Measurements from ENCODE around the gene GDF7. TPM values are rescaled to one million over a fixed set of nuclear protein-coding genes. Genes with fewer than 3 reads are reported as not detected.

The GDF7 gene
- total and polyA plus RNA-seq, 4 donors: 4.1 to 16.4 (median 15.7) TPM

- no peaks in the 10 kb centered on the region for H3K36me3 ChIP-seq (ENCODE audit: control insufficient read depth in 1 of 2, insufficient read depth in 2 of 2, low read length in 1 of 2)
- ATAC-seq (ENCODE audit: low FRiP score): no peak
- WGBS, 2 donors: 67 to 71% methylated on average over 15 of the region's 15 CpGs
- no peaks in the 10 kb centered on the region for H3K27me3 ChIP-seq (ENCODE audit: control insufficient read depth in 1 of 2, insufficient read depth in 2 of 2, low read length in 1 of 2)
- no peak overlapping the region for H3K4me3 ChIP-seq (ENCODE audit: low read length in 2 of 2)
- peak overlapping the region in 1 of 2 donors; percentile 23 for H3K27ac ChIP-seq (ENCODE audit: low read depth in 1 of 2, low read length in 2 of 2)
- intact Hi-C loops (cut with DNase I): loop anchor here in 1 of 2 donors (5.0 kb wide), 2 partner anchors 145 to 295 kb away; partner anchors contain the start of gene LDAH
- H3K4me1 ChIP-seq (ENCODE audit: control insufficient read depth in 1 of 2, insufficient read depth in 2 of 2, low read length in 2 of 2): no peaks in the 10 kb centered on the region
- H3K9me3 ChIP-seq (ENCODE audit: control insufficient read depth, low read length): no peaks in the 10 kb centered on the region
- DNase-seq: no peak
These were observed 10.5 kb downstream of the GDF7 start for GRCh38 chr2:20677301-20678085.

GRCh38 chr2:20678086-20678395 is 11.1 kb downstream of the GDF7 start:
- Histone ChIP-seq H3K27ac (ENCODE audit: low read depth in 1 of 2, low read length in 2 of 2) (no peak overlapping the region), H3K9me3 (ENCODE audit: control insufficient read depth, low read length) (no peaks in the 10 kb centered on the region), H3K27me3 (ENCODE audit: control insufficient read depth in 1 of 2, insufficient read depth in 2 of 2, low read length in 1 of 2) (no peaks in the 10 kb centered on the region), H3K36me3 (ENCODE audit: control insufficient read depth in 1 of 2, insufficient read depth in 2 of 2, low read length in 1 of 2) (no peaks in the 10 kb centered on the region), H3K4me1 (ENCODE audit: control insufficient read depth in 1 of 2, insufficient read depth in 2 of 2, low read length in 2 of 2) (no peaks in the 10 kb centered on the region), H3K4me3 (ENCODE audit: low read length in 2 of 2) (no peak overlapping the region)
- ATAC-seq (ENCODE audit: low FRiP score): no peak
- DNase-seq: no peak
- 42 to 47% methylated on average over 1 of the region's 1 CpG for WGBS, 2 donors
- intact Hi-C loops (cut with DNase I): loop anchor here in 1 of 2 donors (5.0 kb wide), 2 partner anchors 144 to 294 kb away; partner anchors contain the start of gene LDAH

GRCh38 chr2:20678780-20679179 is 11.8 kb downstream of the GDF7 start:
- 5 to 8% methylated on average over 2 of the region's 2 CpGs for WGBS, 2 donors
- ATAC-seq (ENCODE audit: low FRiP score) (no peak), DNase-seq (no peak)
- Histone ChIP-seq H3K4me3 (ENCODE audit: low read length in 2 of 2) (no peak overlapping the region), H3K36me3 (ENCODE audit: control insufficient read depth in 1 of 2, insufficient read depth in 2 of 2, low read length in 1 of 2) (no peaks in the 10 kb centered on the region), H3K4me1 (ENCODE audit: control insufficient read depth in 1 of 2, insufficient read depth in 2 of 2, low read length in 2 of 2) (no peaks in the 10 kb centered on the region), H3K27me3 (ENCODE audit: control insufficient read depth in 1 of 2, insufficient read depth in 2 of 2, low read length in 1 of 2) (no peaks in the 10 kb centered on the region), H3K9me3 (ENCODE audit: control insufficient read depth, low read length) (no peaks in the 10 kb centered on the region), H3K27ac (ENCODE audit: low read depth in 1 of 2, low read length in 2 of 2) (no peak overlapping the region)
- intact Hi-C loops (cut with DNase I): loop anchor here in 1 of 2 donors (5.0 kb wide), 2 partner anchors 144 to 294 kb away; partner anchors contain the start of gene LDAH

DNA sequence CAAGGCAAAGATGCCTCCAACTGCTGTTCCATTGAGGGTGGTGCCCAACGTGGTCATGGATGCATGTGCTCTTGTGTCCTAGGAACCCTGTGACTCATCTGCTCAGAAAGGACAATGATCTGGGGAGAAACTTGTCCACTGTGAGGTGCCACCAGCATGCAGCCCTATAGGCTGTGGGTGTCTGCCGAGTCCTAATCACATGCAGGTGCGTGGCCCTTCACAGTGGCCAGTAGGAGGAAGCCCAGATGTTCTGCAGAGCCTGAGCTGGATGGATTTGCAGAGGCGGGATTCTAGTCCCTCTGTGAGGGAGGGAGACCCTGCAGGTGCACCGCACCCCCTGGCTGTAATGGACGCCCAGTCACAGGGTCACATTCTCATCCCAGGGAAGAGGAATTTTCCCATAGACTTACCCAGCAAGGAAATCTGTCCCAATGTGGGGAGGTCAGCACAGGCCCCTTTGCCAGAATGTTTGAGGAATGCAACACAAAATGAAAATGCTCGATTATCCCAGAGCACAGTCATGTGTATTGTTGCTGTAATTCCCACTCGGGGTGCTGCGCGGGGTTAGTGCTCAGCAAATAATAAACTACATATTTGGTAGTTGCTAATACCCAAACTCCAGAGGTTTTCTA is 13.9 kb downstream of the GDF7 start:
- WGBS, 2 donors: 84 to 86% methylated on average over 10 of the region's 10 CpGs
- H3K9me3 ChIP-seq (ENCODE audit: control insufficient read depth, low read length): no peaks in the 10 kb centered on the region
- DNase-seq: no peak
- H3K4me3 ChIP-seq (ENCODE audit: low read length in 2 of 2): no peak overlapping the region
- H3K27ac ChIP-seq (ENCODE audit: low read depth in 1 of 2, low read length in 2 of 2): no peak overlapping the region
- H3K36me3 ChIP-seq (ENCODE audit: control insufficient read depth in 1 of 2, insufficient read depth in 2 of 2, low read length in 1 of 2): no peaks in the 10 kb centered on the region
- no peaks in the 10 kb centered on the region for H3K4me1 ChIP-seq (ENCODE audit: control insufficient read depth in 1 of 2, insufficient read depth in 2 of 2, low read length in 2 of 2)
- ATAC-seq (ENCODE audit: low FRiP score): no peak
- H3K27me3 ChIP-seq (ENCODE audit: control insufficient read depth in 1 of 2, insufficient read depth in 2 of 2, low read length in 1 of 2): no peaks in the 10 kb centered on the region
- intact Hi-C loops (cut with DNase I): loop anchor here (5.0 kb wide), 2 partner anchors 76 to 281 kb away; no protein-coding TSS in a partner anchor

DNA sequence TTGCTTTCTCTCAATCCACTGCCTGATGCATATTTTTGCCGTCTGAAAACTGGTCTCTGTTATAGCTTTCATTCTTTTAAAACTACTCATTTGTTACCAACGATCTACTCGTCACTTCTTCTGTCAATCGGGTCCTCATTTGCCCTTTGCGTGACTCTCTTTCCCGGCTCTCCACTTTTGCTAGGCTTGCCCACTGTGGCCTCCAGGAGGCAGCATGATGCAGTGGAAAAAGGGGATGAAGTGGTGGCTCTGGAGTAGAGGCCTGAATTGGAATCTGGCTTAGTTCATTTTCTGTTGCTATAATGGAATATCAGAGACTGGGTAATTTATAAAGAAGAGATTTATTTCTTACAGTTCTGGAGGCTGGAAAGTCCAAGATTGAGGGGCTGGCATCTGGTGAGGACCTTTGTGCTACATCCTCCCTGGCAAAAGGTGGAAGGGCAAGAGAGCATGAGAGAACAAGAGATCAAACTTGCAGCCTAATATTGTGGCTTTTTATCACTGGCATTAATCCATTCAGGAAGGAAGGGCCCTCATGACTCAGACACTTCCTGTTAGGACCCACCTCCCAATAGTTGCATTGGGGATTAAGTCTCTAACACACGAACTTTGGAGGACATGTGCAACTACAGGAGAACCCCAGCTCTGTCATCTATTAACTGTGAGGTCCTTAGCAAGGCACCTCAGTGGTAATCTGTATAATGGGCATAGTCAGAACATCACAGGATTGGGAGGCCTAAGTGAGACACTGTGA is 15.4 kb downstream of the GDF7 start:
- Histone ChIP-seq H3K36me3 (ENCODE audit: control insufficient read depth in 1 of 2, insufficient read depth in 2 of 2, low read length in 1 of 2) (no peaks in the 10 kb centered on the region), H3K27me3 (ENCODE audit: control insufficient read depth in 1 of 2, insufficient read depth in 2 of 2, low read length in 1 of 2) (no peaks in the 10 kb centered on the region), H3K4me3 (ENCODE audit: low read length in 2 of 2) (no peak overlapping the region), H3K9me3 (ENCODE audit: control insufficient read depth, low read length) (no peaks in the 10 kb centered on the region), H3K4me1 (ENCODE audit: control insufficient read depth in 1 of 2, insufficient read depth in 2 of 2, low read length in 2 of 2) (no peaks in the 10 kb centered on the region), H3K27ac (ENCODE audit: low read depth in 1 of 2, low read length in 2 of 2) (peak overlapping the region in 1 of 2 donors; percentile 34)
- 31 to 37% methylated on average over 7 of the region's 7 CpGs for WGBS, 2 donors
- intact Hi-C loops (cut with DNase I): loop anchor here (5.0 kb wide), 2 partner anchors 75 to 280 kb away; no protein-coding TSS in a partner anchor
- ATAC-seq (ENCODE audit: low FRiP score) (no peak), DNase-seq (no peak)

DNA sequence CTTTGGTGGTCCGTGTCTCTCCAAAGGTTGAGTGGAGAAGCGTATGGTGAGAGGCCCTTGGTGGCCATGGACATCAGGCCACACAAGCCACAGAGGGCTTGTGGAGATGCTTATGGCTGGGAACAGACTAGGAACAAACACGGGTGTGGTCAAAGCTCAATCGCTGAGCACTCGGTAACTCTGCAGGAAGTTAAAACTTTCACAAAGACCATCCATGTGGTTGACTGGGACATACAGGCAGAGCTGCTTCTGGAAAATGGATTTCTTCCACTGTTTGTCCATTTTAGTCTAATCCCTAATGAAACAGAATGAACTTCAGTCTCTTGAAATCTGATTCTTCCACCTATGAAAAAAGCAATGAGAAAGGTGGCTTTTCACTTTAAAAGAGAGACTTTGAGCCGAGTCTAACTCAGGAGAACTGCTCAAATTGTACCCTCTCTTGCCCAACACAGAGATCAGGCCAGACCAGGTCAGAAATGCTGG is 17.7 kb downstream of the GDF7 start:
- Histone ChIP-seq H3K27ac (ENCODE audit: low read depth in 1 of 2, low read length in 2 of 2) (no peak overlapping the region), H3K36me3 (ENCODE audit: control insufficient read depth in 1 of 2, insufficient read depth in 2 of 2, low read length in 1 of 2) (peaks cover 0 to 2% of the 10 kb centered on the region in 2 donors), H3K9me3 (ENCODE audit: control insufficient read depth, low read length) (no peaks in the 10 kb centered on the region), H3K4me1 (ENCODE audit: control insufficient read depth in 1 of 2, insufficient read depth in 2 of 2, low read length in 2 of 2) (no peaks in the 10 kb centered on the region), H3K4me3 (ENCODE audit: low read length in 2 of 2) (no peak overlapping the region), H3K27me3 (ENCODE audit: control insufficient read depth in 1 of 2, insufficient read depth in 2 of 2, low read length in 1 of 2) (no peaks in the 10 kb centered on the region)
- ATAC-seq (ENCODE audit: low FRiP score): no peak
- DNase-seq: no peak
- intact Hi-C loops (cut with DNase I): loop anchor here (5.0 kb wide), 2 partner anchors 73 to 278 kb away; no protein-coding TSS in a partner anchor
- WGBS, 2 donors: 85 to 93% methylated on average over 6 of the region's 6 CpGs

GRCh38 chr2:20687260-20687832 is 20.4 kb downstream of the GDF7 start:
- WGBS, 2 donors: 88 to 95% methylated on average over 4 of the region's 4 CpGs
- H3K4me1 ChIP-seq (ENCODE audit: control insufficient read depth in 1 of 2, insufficient read depth in 2 of 2, low read length in 2 of 2): no peaks in the 10 kb centered on the region
- no peaks in the 10 kb centered on the region for H3K27me3 ChIP-seq (ENCODE audit: control insufficient read depth in 1 of 2, insufficient read depth in 2 of 2, low read length in 1 of 2)
- H3K36me3 ChIP-seq (ENCODE audit: control insufficient read depth in 1 of 2, insufficient read depth in 2 of 2, low read length in 1 of 2): peaks cover 0 to 2% of the 10 kb centered on the region in 2 donors
- DNase-seq: no peak
- no peaks in the 10 kb centered on the region for H3K9me3 ChIP-seq (ENCODE audit: control insufficient read depth, low read length)
- no peak for ATAC-seq (ENCODE audit: low FRiP score)
- H3K4me3 ChIP-seq (ENCODE audit: low read length in 2 of 2): no peak overlapping the region
- intact Hi-C loops (cut with DNase I): no loop called here
- H3K27ac ChIP-seq (ENCODE audit: low read depth in 1 of 2, low read length in 2 of 2): no peak overlapping the region
